Subcutaneous adipose tissue (tissue), 4 donors: ENCODE measurements around the gene LMO1. TPM values are rescaled to one million over a fixed set of nuclear protein-coding genes. Genes with fewer than 3 reads are reported as not detected.

Experiments used
- CTCF ChIP-seq: fragments of 450-650 bp; IDR thresholded peaks from one replicate; pipeline ENCODE4 v1.5.1; 2016; ENCODE audit warnings: low read depth, mild to moderate bottlenecking, control low read depth, antibody characterized with exemption, moderate library complexity
- total RNA-seq, 4 donors: library from RNA; depleted of rRNA; stranded (reverse); fragments of >200 nt; gene quantifications; one replicate each; pipeline ENCODE4 v1.1.0, GENCODE V29; 2016

The LMO1 gene
- total RNA-seq, 4 donors from 2014 or later: not detected

- TF ChIP-seq CTCF: no peak
Observed at GRCh38 chr11:8301622-8302021, 37.9 kb upstream of the LMO1 start.

- no peak for TF ChIP-seq CTCF
Observed at GRCh38 chr11:8298801-8299786, 35.4 kb upstream of the LMO1 start.

DNA sequence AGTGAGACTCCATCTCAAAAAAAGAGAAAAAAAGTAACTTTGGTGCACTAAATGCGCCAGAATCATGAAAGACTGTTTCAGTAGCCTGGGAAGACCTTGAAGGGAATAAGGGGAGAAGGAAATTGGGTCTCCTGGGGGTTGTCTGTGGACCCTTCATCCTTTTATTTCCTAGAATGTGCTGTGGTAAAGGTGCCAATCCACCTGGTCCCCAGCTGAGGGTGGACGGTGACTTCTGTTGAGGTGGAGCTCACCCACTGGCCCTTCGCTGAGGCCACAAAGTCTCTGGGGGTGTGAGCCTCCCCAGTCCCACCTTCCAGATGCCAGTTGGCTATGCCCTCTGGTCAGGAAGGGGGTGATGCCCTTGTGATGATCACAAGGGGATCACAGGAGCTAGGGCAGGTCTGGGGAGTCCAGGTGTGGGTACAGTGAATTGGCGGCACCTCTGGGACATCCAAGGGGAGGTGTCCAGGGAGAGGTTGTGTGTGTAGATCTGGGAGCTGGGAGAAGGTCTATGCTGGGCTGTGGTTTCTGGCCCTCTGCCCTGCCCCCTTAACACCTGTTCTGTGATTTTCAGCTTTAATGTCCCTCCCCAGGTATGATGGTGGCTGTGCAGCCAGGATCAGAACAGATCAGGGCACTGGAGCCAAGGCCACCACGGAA is 34.2 kb upstream of the LMO1 start:
- TF ChIP-seq CTCF: no peak

GRCh38 chr11:8296872-8297271 is 33.2 kb upstream of the LMO1 start:
- TF ChIP-seq CTCF: no peak

DNA sequence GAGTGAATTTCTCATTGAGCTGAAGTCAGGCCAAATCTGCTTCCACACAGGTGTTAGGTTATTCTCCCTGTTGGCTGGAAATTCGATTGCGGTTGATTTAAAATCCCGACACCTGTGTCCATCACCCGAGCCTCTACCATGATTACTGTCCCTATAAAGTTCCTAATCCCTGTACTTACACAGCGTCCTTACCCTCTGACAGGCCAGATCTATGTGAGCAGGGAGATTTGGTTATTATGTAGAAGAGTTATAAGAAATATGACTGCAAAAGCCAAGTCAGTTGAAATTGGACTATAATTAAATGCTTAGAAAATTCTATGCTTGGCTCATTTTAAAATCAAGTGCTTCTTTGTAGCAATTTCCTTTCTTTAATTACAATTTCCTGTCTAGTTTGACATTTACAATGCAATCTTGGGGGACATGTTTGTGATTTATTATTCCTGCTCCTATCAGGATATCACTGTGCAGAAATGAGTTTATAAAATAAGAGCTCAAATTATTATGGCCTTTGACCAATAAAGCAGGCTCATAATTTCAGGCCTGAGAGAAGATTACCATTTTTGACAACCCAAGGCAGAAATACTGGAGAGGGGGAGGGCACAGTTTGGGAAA is 32.5 kb upstream of the LMO1 start:
- no peak for TF ChIP-seq CTCF

DNA sequence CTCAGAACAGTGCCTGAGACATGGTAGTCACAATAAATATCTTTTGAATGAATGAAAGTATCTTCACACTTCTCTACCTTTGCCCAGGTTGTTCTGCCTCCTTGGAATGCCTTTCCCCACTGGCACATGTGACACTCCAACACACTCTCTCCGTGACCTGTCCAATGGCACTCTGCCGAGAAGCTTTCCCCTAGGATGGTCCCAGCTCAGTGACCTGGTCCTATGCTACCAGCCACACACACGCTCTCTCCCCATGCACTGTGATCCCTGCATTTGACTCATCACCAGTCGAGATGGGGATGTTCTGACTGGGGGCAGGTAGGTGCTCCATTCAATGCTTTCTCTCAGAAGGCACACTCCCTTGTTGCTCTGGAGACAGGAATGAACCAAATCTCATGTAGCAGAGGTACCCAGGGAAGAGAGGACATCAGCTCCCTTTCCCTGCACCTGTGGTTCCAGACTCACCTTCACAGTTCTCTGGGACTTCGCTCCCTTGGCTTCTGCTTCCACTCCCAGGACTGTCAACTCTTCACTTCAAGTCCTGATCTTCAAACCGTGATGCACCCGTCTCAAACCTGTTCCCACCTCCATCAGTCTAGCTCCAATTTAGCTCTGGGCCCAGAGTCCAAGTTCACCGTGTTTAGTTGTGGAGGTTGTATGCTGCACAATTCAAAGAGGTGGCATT is 30.7 kb upstream of the LMO1 start:
- no peak for TF ChIP-seq CTCF
